Kidney (tissue), 14 donors: ENCODE results near the gene ZNF227. TPM values are rescaled to one million over a fixed set of nuclear protein-coding genes. Genes with fewer than 3 reads are reported as not detected.

Experiments
- DNase-seq, 5 donors: peaks; one replicate each; pipeline ENCODE4 v3.0.0-alpha.2; 2013 to 2020
- FAIRE-seq: peaks from 2 replicates; lab custom pipeline; 2012; peaks lifted over from hg19 to GRCh38; lab: Jason Lieb, UNC
- H3K27ac ChIP-seq, 2 donors: one replicate each; pipeline ENCODE4 v1.7.0; 2013; ENCODE audit warnings: low read depth in 2 of 2, low read length in 2 of 2, inconsistent platforms in 1 of 2
- H3K27me3 ChIP-seq: one replicate; pipeline ENCODE4 v1.7.1; 2013; ENCODE audit warnings: low read length, inconsistent platforms; ENCODE audit not compliant: control insufficient read depth, insufficient read depth
- H3K36me3 ChIP-seq, 3 donors: one replicate each; pipeline versions ENCODE4 v1.7.0 to v1.7.1; 2013; ENCODE audit warnings: low read length in 3 of 3, control low read depth in 1 of 3, inconsistent platforms in 1 of 3; ENCODE audit not compliant: insufficient read depth in 3 of 3, control insufficient read depth in 2 of 3
- H3K4me1 ChIP-seq, 3 donors: one replicate each; pipeline versions ENCODE4 v1.7.0 to v1.7.1; 2013; ENCODE audit warnings: low read length in 3 of 3, inconsistent platforms in 1 of 3, low read depth in 1 of 3; ENCODE audit not compliant: control insufficient read depth in 2 of 3, insufficient read depth in 2 of 3
- H3K4me3 ChIP-seq, 3 donors: one replicate each; pipeline versions ENCODE4 v1.7.0 to v1.8.1; 2013; ENCODE audit warnings: low read length in 3 of 3, control low read depth in 1 of 3, inconsistent platforms in 1 of 3
- H3K9ac ChIP-seq, 3 donors: one replicate each; pipeline versions ENCODE4 v1.7.0 to v1.7.1; 2013; ENCODE audit warnings: low read length in 3 of 3, control low read depth in 1 of 3, inconsistent platforms in 1 of 3
- H3K9me3 ChIP-seq, 3 donors: one replicate each; pipeline versions ENCODE4 v1.7.0 to v1.7.1; 2013; ENCODE audit warnings: low read length in 3 of 3, control low read depth in 1 of 3, inconsistent platforms in 1 of 3; ENCODE audit not compliant: control insufficient read depth in 2 of 3, insufficient read depth in 1 of 3
- CTCF ChIP-seq: IDR thresholded peaks from 3 replicates; pipeline ENCODE4 v1.5.1; 2012; ENCODE audit warnings: mild to moderate bottlenecking, moderate library complexity, borderline replicate concordance; ENCODE audit not compliant: insufficient read depth; ENCODE audit errors: extremely low read depth
- intact Hi-C: fragments of 100-400 bp; cut with DNase I; formaldehyde crosslinking; loops from one replicate; pipeline ENCODE4 v1.11.1; 2022
- polyA plus RNA-seq: library from polyadenylated mRNA; stranded (reverse); fragments of 350-450 nt; fragmentation: Illumina TruSeq; extraction: RNeasy Lipid Tissue Mini Kit (QIAGEN cat#74804); gene quantifications from one replicate; pipeline ENCODE4 v1.2.3, GENCODE V29; 2014; ENCODE audit warnings: low read depth, low replicate concordance; ENCODE audit not compliant: insufficient read depth
- total RNA-seq: library from RNA; stranded (reverse); fragmentation: NEBNext Ultra II Directional; extraction: Animal tissue kit (Norgen Biotek cat#: 25700); gene quantifications from one replicate; pipeline ENCODE4 v1.2.1, GENCODE V29; 2021
- donor health status: control.
- donor health status: control.
- donor health status: control.
- donor health status: control.
- donor health status: control.
- donor health status: DM: yes; HTN: yes; CAD: no.
- donor health status: Normal renal cell carcinoma (clear cell type).

ZNF227 gene
- total and polyA plus RNA-seq, 2 donors from 2014 or later = 5.0 to 22.3 TPM

DNA sequence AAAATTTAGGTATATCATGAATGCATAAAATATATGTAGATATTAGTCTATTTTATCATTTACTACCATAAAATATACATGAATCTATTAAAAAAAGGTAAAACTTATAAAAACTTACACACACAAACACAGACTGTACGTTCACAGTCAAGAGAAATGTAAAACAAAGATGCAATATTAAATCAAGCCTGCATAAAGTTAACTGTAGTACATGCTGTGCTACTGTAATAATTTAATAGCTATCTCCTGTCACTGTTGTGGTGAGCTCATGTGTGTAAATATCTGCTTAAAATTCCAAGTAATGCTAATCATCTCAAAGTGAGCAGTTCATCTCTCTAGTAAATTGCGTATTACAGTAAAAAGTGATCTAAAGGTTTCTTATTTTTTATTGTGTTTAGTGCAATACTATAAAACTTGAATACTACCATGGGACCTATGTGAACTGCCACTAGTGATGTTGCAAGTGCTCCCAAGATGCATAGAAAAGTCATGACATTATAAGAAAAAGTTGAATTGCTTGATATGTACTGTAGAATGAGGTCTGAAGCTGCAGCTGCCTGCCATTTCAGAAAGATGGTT is 46.6 kb downstream of the ZNF227 start:
- no peaks in the 10 kb centered on the region for H3K4me1 ChIP-seq
- no peaks in the 10 kb centered on the region for H3K36me3 ChIP-seq
- FAIRE-seq (no peak), DNase-seq (no peak)
- H3K27ac ChIP-seq = no peak overlapping the region
- H3K4me3 ChIP-seq = peak overlapping the region in 1 of 3 donors; percentile 10
- peaks cover 0 to 72% (median 16%) of the 10 kb centered on the region in 3 donors for H3K9me3 ChIP-seq
- no peaks in the 10 kb centered on the region for H3K27me3 ChIP-seq
- TF ChIP-seq CTCF = no peak
- no peak overlapping the region for H3K9ac ChIP-seq
- intact Hi-C loops = no loop called here

DNA sequence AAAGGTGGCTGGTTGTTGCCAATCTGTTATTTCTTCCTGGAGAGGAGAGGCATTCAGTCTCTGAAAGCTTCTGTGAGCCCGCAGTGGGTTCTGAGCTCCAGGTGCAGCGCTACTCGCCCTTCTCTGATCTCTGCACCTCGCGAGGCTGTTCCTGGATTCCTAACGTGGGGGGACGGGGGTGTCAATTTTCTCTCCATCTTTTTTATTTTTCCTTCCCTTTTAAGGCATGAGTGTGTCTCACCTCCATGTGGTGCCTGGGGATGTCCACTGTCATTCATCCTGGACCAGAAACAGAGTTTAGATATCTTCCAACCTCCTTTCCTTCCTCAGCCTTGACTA is 48.0 kb downstream of the ZNF227 start:
- no peaks in the 10 kb centered on the region for H3K36me3 ChIP-seq
- peaks cover 0 to 59% (median 12%) of the 10 kb centered on the region in 3 donors for H3K9me3 ChIP-seq
- H3K4me1 ChIP-seq = no peaks in the 10 kb centered on the region
- peak overlapping the region in 1 of 3 donors; percentile 49 for H3K9ac ChIP-seq
- peak in 3 of 5 donors; percentile 23 to 45 (median 35) for DNase-seq
- no peaks in the 10 kb centered on the region for H3K27me3 ChIP-seq
- H3K4me3 ChIP-seq = peak overlapping the region; percentile 56 to 74 (median 66)
- intact Hi-C loops = no loop called here
- no peak for FAIRE-seq
- TF ChIP-seq CTCF = no peak
- H3K27ac ChIP-seq = no peak overlapping the region

DNA sequence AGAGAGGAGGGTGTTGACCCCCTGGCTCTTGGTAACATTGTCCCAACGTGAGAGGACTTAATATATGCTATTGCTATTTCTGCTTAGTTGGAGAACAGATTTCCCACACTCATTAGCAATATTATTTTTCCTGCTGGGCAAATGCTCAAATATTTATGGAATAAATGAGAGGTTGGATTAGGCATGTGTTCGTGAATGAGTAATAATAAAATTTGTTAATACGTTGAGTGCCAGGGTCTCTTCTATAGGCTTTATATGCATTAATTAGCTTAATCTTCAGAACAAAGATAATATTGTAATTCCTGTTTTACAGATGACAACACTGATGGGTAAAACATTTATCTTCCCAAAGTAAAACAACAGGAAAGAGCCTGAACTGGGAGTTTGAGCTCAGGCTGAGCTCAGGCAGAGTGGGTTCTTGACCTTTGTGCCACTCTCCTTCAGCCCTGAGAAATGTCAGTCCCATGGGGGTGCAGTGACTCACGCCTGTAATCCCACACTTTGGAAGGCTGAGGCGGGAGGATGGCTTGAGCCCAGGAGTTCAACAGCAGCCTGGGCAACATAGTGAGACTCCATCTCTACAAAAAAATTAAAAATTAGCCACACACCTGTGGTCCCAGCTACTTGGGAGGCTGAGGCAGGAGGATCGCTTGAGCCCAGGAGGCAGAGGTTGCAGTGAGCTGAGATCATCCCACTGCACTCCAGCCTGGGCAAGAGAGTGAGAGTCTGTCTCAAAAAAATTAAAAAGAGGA is 48.5 kb downstream of the ZNF227 start:
- peaks cover 0 to 53% (median 7%) of the 10 kb centered on the region in 3 donors for H3K9me3 ChIP-seq
- FAIRE-seq = no peak

More for the DNA sequence above, 48.5 kb downstream of the ZNF227 start:
- DNase-seq = no peak
- no peak for TF ChIP-seq CTCF
- Histone ChIP-seq H3K9ac (no peak overlapping the region), H3K36me3 (peaks cover 0 to 1% (median 0%) of the 10 kb centered on the region in 3 donors), H3K27me3 (no peaks in the 10 kb centered on the region), H3K4me1 (no peaks in the 10 kb centered on the region), H3K4me3 (peak overlapping the region in 1 of 3 donors; percentile 66), H3K27ac (no peak overlapping the region)
- intact Hi-C loops = no loop called here
